Activated CD4-positive, alpha-beta T cell treated with anti-CD3 and anti-CD28 coated beads, Interleukin-2, Interleukin-4, amounts not matched to agents 100 ng/mL and 50 ng/mL, durations not matched to agents 16 hours and 8 hours (primary cell): Measurements from ENCODE around the gene EDNRA.
"Not testable (repeated sequence)": the region's sequence is repeated elsewhere in the genome, so short reads cannot be mapped to it uniquely, and the experiment has no call there.

Source experiments
- DNase-seq: peaks from one replicate; pipeline ENCODE4 v3.0.0-alpha.2; 2020; ENCODE audit warnings: low spot score

EDNRA gene

DNA sequence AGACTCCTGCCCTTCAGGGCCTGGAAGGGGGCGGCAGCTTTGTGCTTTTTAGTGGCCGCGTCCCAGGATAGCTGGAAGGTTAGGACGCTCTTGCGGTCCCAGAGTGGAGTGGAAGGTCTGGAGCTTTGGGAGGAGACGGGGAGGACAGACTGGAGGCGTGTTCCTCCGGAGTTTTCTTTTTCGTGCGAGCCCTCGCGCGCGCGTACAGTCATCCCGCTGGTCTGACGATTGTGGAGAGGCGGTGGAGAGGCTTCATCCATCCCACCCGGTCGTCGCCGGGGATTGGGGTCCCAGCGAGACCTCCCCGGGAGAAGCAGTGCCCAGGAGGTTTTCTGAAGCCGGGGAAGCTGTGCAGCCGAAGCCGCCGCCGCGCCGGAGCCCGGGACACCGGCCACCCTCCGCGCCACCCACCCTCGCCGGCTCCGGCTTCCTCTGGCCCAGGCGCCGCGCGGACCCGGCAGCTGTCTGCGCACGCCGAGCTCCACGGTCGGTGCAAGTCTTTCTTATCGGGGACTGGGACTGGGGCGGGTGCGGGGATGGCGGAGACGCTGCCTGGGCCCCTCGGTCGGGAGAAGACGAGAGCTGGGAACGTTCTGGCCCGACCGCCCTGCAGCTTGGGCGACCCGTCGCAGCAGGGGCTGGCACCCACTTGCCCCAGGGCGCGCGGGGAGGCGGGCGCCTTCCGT, at the start of gene EDNRA:
Gene EDNRA, plus strand, starts transcription at position 207 of the 686 bp plus-strand sequence. CDS start 4,585 bp downstream, outside the sequence.
- no peak for DNase-seq

DNA sequence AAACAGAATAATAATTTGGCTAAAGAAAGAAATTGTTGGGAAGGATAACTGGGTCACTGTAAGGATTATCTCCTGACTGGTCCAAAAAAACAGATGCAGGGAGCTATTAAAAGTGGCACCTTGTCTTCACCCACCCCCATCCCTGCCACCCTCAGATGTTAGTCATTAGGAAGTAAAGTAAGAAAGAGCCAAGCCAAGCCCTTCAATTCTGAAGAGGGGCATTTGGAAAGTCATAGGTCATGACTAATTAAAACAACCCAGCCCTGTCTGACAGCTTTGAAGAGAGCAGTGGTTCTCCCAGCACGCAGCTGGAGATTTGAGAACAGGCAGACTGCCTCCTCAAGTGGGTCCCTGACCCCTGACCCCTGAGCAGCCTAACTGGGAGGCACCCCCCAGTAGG, 46.5 kb upstream of the EDNRA start:
- not testable (repeated sequence) for DNase-seq

DNA sequence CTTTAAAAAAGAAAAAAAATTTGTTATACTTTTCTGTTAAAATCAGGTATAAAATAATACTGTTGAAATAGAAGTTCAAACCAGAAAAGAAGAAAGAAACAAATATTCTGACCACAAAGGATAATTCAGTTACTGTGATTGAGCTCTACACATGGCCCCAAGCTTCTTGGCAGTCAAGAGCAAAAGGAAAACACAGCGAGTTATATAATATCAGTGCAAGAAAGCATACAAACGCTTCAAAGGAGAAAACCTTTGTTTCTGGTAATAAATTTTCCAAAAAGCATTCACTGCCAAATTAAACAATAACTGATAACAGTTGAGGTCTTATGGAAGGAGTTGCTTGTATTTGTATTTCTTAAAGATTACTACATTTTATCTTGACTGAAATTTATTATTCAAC, 40.5 kb upstream of the EDNRA start:
- DNase-seq = no peak

DNA sequence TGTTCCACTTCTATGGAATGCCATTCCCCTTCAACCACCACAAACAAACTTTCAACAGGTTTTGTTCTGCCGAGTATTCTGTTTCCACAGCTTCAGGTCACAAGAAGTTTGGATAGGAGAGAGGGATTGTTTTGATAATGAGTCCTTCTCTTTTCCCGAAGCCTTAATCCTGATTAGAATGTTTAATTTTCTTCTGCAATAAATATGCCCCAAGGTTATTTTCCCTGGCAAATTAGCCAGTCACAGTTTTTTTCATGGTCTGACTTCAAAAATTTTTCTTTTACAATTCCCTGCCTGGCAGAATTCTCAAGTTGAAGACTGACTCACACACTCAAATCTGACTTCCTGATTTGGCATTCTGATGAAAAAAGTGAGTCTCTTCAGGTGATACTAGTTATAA, 33.1 kb upstream of the EDNRA start:
- no peak for DNase-seq

DNA sequence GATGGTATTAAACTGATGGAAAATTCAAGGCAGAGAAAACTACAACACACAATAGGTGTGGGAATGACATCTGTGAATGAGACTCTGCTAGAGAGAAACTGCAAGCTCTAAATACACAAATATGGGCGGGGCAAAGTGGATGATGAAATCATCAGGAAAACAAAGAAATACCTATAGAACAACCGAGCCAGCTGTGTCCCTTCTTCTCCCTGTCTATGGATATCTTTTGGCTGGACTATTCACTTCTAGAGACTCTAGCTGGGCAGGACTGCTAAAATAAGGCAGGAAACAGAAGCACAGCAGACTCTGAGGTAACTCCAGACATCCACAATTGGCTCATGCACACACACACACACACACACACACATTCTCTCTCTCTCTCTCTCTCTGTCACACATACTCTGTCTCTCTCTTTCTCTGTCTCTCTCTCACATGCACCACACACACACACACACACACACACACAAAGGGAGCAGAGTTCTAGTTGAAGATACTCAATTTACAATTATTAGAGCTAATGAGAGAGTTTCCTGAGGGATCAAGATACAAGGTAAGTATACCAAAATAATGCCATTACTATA, 27.2 kb upstream of the EDNRA start:
- no peak for DNase-seq

DNA sequence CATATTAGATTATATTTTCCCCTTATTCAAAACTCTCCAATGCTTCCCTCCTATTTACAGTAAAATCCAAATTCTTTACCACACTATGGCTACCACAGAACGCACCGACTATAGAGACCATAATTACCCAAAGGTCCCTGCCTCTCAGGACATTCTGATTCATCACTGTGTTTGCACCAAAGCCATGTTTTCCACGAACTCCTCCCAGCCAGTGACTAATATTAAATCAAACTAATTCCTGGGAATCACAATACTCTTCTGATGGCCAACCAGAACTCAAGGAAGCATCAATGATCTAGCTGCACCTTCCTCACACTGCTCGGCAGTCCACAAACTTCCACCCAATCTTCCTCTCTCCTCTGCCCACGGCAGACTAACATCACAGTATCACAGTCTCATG, 24.2 kb upstream of the EDNRA start:
- DNase-seq = no peak

DNA sequence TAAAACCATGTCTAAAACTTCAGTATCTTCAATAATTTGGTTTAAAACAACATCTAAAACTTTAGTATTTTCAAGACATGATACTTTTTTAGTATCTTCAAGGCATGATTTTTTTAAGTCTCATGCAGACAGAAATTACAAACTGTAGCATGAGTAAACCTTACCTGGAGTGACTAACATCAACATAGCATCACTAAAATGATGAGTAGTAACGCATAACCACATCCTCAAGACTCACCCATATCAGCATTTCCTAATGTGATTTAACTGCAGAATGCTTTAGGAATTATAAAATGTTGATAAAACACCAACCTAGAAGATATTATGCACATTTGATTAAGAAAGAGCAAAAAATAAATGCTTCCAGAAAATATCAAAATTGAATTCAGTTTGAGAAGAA, 19.7 kb upstream of the EDNRA start:
- no peak for DNase-seq

DNA sequence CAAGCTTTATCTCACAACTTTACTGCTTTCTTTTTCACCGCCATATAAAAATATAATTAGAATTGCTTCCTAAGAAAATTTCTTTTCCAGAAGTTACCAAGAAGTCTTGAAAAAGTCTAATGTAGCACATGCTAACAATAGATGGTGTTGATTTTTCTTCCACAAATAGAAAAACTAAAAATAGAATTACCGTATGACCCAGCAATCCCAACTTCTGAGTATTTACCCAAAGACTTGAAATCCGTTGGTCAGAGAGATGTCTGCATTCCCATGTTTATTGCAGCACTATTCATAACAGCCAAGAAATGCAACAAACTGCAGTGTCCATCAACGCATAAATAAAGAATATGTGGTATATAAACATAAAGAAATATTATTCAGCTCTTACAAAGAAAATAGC, 17.8 kb upstream of the EDNRA start:
- no peak for DNase-seq

DNA sequence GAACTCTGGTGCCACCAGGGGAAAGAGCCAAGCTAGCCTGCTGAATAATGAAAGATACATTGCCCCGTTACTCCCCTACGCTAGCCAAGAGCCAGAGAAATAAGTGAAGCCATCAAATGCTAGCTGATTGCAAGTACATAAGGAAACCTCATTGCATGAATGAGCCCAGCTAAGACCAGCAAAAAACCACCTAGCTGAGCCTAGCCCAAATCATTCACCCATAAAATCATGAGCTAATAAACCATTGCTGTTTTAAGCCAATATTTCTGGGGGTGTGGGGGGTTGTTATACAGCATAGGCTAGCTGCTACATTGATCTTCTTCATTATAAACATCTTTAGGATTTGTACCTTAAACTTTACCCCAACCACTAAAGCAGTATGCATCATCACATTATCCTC, 15.4 kb upstream of the EDNRA start:
- no peak for DNase-seq

DNA sequence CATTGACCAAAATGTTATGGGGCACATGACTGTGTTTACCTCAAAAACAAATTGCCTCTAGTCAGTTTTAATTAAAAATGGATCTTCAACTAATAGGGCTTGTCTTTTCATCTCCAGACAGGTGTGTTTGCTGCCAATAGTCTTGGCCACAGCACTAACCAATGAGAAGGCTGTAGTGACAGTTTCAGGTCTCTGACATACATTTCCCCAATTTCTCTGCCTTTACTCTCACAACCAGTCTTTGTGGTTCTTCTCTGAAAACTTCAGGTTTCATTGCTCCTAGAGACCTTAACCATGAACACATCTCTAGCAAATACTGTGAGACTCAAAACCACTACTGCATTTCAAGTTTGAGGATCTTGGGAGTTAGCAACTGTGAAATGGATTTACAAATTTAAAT, 3.5 kb upstream of the EDNRA start:
- no peak for DNase-seq

DNA sequence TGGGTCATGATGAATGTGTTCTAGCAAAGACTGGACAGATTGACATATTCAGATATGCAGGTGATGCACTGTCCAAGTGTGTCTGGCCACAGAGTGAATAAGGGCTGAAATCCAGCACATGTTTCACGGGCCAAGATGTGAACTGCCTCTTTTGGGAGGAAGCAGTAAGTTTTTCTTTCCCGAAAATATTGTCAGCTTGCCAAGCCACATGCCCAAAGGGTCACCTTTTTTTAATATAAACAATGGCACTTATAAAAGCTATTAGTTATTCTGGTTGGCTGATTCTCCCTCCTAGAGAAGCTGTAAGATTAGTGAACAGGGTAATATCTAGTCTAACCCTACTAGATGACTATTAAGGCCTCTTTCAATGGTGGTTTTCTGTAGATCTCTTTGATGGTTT, 1.5 kb upstream of the EDNRA start:
- DNase-seq = no peak

DNA sequence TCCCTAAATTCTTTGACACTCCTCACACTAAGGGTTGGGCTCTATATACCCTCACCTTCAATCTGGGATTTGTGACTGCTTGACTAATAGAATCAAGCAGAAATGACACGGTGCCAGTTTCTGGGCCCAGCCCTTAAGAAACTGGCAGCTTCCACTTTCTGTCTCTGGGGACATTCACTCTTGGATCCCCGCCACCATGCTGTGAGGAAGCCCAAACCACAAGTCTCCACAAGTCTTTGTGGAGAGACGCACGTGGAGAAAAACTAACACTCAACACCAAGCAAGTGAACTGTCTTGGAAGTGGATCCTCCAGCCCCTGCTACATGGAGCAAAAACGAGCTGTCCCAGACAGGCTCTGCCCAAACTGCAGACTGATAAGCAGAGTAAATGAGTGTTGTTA, 1.1 kb upstream of the EDNRA start:
- DNase-seq = no peak

DNA sequence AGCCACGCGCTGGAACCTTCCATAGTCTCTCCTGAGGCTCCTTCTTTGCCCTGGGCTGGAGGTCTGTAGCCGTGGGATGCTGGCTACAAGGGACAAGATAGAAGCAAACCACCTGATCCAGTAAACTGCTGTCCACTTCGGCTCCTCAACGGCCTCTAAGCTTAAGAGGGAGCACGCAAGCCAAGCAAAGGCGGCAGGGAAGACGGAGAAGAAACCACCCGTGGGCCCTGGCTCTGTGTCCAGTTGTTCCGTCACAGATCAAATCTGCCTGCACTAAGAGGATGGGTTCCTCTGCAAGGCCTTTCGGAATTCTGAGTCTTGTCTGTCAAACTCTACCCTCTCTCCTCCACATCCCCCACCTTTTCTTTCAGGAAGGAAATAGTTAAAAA, 401 bp upstream of the EDNRA start:
- DNase-seq = no peak

DNA sequence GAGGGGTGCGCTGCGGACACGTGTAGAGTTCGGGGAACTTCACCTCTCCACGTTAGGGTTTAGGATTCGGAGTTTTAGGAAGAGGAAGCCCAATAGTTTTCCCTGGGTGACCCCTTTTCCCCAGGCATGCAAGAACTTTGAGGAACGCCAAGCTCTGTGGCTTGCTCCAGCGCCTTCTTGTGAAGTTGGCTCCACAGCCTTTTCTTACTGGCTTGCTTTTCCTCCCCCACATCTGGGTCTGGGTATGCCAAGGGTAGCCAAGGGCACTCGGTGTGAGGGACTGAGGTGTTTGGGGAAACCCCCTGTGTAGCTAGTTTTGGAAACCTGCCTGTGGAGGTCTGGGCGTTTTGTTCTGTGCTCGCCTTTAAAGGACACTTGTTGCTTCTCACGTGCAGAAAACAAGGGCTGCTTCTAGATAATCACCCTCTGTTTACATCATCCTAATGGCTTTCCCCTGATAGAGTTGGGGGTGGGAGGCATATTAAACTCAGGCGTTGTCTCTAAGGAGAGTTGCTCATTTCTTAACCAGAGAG, 746 bp downstream of the EDNRA start:
- DNase-seq = no peak

DNA sequence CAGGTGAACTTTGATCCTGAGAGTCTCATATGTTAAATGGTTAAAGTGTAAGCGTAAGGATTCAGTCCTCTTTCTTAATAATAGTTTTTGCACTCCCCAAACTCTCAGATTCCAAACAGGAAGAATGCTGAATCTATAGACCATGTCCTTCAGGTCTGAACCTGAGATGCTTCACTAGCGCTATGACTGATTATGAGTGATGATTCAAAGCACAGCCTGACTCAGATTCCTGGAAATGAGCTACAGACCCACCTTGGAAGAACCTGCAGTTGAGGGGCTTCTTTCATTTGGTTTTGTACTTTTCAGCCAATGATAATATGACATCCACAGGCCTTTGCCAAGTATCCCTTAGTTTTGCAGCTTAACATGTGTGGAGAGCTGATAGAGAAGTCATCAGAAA, 1.4 kb downstream of the EDNRA start:
- no peak for DNase-seq

DNA sequence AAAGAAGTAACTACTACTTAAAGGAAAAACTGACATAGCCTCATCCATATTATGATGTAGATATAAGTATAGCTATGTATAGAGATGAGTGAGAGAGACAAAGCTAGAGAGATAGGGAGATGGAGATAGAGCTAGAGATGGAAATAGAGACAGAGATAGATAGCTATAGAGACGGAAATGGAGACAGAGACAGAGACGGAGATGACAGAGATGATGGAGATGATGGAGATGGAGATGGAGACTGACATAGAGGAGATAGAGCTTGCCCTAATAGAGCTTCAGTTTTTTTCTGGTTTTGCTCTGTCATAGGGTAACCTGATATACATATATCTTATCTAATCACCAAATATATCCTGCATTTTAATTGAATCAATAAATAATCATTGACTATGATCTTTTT, 4.3 kb downstream of the EDNRA start:
- DNase-seq = no peak

DNA sequence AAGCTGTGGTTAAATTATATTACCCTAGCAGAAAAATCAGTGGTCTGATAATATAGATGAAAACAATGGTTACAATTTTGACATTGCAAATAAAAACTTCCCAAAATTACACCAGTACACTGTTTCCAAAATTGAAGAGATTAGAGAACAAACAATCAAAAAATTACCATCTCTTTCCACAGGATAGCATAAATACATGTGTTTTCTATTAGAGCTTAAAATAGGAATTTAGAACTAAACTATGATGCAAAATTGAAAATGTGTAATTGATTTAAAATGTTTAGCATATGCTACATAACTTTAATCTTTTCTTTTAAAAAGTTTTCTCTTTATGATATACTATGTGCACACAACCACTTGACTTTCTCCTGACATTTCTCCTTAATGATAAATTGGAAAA, 6.7 kb downstream of the EDNRA start:
- no peak for DNase-seq

DNA sequence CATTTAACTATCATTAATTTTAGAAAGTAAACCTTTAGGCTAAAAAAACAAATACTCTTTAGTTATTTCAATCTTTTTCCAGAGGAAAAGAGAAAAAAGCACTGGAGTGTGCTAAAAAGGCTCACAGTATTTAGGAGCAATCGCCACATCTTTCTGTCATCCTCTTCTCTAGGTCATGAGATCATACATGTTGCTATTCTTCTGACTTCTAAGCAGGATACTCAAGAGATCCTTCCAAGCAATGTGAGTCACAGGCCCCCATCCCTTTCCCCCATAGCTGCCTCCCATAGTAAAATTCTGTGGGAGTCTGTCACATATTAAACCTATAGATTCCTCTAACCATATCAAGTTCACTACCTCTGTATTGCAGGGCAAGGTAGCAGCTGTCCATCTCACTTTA, 7.7 kb downstream of the EDNRA start:
- DNase-seq = no peak

DNA sequence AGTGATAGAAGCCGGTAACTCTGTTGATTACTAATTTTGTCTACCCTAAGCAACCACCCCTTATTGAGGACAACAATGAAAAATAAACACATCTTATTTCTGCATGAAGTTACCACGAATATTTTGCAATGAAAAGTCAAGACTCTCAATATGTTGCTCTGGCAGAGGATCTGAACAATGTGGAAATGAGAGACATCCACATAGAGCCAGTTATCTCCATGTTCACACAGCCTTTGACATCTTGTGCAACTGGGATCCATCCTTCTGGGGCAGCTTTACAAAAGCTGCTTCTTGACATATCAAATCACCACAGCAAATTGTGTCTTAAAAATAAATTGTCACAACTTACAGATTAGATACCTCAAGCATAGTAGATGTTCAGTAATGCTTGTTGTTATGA, 10.2 kb downstream of the EDNRA start:
- DNase-seq = no peak

DNA sequence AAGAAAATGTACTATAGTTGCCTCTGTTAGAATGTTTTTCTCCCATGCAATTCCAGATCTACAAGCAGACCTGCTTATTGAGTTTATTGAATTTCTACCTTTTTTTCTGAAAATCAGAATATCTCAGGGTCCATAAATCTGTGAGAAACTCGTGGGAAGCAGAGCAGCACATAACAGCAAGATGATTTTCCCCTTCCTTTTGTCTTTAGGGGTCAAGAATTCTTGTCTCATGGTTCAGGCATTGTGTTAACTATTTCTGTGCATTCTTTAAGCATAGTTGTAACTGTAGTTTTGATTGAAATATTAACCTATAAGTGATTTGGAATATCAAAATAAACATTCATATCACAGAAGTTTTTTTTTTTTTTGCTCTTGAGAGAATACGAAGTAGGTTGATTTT, 11.4 kb downstream of the EDNRA start:
- DNase-seq = no peak

DNA sequence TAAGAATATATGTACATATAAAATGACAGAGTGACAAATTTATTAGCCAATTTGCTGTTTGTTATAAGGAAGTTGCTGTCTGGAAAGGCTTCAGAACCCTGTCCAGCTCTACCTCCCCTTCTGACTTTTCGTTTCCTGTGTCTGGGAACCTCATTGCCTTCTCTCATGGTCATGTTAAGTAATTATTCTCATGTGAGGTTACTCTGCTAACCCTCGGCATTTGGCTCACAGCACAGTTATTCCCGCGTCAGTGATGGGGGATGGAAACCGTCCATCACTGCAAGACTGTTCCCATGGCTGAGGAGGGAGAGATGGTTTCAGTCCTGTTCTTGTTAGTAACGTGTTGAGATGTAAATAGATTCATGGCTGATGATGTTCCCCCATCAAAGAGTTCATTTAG, 11.9 kb downstream of the EDNRA start:
- no peak for DNase-seq

DNA sequence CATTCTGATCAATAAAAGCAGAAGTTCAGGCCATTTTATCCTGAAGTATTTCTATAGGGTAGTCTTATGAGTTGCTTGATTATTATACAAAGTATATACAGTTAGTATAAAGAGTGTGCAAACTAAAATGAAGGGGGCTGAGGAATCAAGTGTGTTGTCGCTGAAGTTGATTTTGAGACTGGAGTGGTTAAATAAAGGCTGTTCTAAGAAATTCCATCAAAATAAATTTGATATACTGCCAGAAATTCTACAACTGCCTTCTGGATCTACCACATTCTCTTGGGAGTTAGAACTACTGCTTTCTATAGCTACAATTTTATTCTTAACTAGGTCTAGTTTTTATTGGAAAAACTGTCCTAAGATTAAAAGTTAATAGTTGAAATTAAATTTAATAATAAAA, 12.4 kb downstream of the EDNRA start:
- DNase-seq = no peak

DNA sequence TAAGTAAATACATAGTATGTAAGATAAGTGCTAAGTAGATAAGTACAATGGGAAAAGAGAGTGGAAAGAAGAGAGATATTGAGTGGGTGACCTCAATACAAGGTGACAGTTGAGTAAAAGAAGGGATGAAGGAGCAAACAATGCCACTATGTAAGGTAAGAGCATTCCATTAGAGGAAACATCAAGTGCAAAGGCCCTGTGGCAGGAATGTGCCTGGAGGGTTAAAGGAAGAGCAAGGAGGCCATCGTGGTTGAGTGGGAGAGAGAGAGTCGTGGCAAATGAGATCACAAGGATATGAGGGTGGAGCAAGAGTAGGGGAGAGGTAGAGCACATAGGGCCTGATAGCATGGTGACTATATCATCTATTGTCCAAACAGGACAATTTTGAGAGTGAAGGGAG, 13.4 kb downstream of the EDNRA start:
- no peak for DNase-seq

DNA sequence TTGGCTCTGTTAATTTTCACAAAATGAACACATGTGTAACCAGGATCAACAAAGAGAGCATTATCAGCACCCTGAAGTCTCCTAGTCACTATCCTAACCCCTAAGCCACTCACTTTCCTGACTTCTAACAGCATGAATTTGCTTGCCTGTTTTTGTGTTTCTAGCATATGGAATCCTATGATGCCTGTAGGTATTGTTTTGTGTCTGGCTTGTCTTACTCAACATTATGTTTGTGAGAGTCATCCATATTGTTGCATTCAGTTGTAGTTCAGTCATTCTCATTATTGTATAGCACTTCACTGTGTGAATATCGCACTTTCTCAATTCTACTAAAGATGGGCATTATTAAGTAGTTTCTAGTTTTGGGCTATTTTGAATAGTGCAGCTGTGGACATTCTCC, 15.6 kb downstream of the EDNRA start:
- no peak for DNase-seq
